Measurements from ENCODE around the gene MED25.
A peak's percentile ranks its signal among the peaks of the same experiment; 100 is the strongest.

Gene MED25

GRCh38 chr19:49858088-49858985 is 40.2 kb downstream of the MED25 start:
- no peak for DNase-seq (ENCODE audit: low read depth)

DNA sequence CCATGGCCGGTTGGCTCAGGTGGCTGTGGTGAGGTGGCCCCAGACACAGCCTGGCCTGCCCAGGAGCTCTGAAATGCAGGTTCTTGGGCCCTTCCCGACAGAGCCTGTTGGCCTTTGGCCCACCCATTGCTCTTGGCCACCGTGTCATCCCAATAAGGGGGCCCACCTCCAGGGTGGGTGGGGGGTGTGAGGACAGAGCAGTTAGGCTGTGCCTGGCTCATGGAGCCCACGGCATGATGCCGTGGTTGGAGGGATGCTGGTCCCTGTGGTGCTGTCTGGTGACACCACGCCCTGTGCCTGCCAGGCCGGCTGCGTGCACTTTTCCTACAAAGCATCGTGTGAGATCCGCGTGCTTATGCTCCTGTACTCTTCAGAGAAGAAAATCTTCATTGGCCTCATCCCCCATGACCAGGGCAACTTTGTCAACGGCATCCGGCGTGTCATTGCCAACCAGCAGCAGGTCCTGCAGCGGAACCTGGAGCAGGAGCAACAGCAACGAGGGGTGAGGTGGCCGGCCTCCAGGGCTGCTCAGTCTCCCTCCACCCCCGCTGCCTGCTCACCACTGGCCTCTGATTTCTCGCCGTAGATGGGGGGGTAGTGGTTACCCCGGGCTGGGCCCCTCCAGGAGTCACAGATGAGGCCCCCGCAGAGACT is 41.7 kb downstream of the MED25 start:
- DNase-seq (ENCODE audit: low read depth) = no peak

- no peak for DNase-seq (ENCODE audit: low read depth)
Observed at GRCh38 chr19:49860336-49861102, 42.4 kb downstream of the MED25 start.

GRCh38 chr19:49861107-49861506 is 43.0 kb downstream of the MED25 start:
- DNase-seq (ENCODE audit: low read depth) = peak; percentile 35

DNA sequence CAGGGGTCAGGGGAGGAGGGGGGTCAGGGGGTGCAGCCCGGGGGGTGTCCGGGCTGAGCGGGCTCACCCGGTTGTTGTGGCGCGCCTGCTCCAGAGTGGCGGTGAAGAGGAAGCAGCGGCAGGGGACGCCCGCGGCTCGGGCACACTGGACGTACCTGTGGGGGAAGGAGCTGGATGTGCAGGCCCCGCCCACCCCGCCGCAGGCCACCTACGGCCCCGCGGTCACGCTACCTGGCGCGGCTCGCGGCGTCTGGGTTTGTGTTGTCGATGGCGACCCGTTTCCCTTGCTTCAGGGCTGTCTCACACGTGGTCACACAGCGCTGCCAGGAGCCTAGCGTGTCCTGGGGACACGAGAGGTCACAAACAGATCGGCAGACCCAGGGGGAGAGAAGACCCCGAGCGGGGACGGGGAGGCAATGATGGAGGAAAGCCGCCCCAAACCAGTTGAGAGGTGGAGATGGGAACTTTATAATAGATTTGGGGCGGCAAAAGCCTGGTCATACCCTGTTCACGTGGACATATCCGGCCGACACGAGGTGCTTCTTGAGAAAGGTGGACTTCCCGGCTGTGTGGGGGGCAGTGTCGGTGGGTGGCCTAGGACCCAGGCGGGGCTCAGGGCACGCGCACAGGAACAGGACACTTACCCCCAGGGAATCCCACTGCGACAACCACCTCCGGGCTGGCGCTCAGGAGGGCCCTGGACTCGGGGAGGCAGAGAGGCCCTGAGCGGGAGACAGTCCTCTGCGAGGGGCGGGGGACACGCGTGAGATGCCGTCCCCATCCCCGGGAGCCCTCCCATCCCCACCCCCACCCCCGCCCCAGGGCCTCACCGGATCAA is 43.7 kb downstream of the MED25 start:
- DNase-seq (ENCODE audit: low read depth) = no peak

GRCh38 chr19:49862391-49863253 is 44.5 kb downstream of the MED25 start:
- DNase-seq (ENCODE audit: low read depth) = no peak

- no peak for DNase-seq (ENCODE audit: low read depth)
Observed at GRCh38 chr19:49863254-49863934, 45.3 kb downstream of the MED25 start.

DNA sequence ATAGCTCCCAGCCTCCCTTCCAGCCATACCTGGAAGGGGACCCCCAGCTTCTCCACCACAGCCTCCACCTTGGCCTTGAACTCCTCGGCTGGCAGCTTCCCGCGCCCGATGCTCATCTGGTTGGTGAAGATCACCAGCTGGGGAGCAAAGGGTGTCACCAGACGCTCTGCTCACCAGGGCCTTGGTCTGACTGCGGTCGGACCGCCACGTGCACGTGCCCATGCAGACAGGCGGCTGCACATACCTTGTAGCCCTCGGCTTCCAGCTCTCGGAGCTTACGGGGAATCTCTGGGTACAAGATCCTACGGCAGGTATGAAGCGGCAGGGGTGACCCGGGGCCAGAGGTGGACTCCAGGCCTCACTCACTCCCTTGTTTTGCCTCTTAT is 45.8 kb downstream of the MED25 start:
- DNase-seq (ENCODE audit: low read depth) = no peak

GRCh38 chr19:49864890-49865289 is 46.8 kb downstream of the MED25 start:
- DNase-seq (ENCODE audit: low read depth) = no peak

- peak; percentile 83 for DNase-seq (ENCODE audit: low read depth)
Observed at GRCh38 chr19:49866933-49867782, 49.1 kb downstream of the MED25 start, which contains the start of gene PNKP. Gene PNKP, minus strand, starts transcription at chr19:49867576. Its CDS starts 372 bp downstream, at chr19:49867204.

- no peak for DNase-seq (ENCODE audit: low read depth)
Observed at GRCh38 chr19:49869009-49869483, 51.0 kb downstream of the MED25 start.

DNA sequence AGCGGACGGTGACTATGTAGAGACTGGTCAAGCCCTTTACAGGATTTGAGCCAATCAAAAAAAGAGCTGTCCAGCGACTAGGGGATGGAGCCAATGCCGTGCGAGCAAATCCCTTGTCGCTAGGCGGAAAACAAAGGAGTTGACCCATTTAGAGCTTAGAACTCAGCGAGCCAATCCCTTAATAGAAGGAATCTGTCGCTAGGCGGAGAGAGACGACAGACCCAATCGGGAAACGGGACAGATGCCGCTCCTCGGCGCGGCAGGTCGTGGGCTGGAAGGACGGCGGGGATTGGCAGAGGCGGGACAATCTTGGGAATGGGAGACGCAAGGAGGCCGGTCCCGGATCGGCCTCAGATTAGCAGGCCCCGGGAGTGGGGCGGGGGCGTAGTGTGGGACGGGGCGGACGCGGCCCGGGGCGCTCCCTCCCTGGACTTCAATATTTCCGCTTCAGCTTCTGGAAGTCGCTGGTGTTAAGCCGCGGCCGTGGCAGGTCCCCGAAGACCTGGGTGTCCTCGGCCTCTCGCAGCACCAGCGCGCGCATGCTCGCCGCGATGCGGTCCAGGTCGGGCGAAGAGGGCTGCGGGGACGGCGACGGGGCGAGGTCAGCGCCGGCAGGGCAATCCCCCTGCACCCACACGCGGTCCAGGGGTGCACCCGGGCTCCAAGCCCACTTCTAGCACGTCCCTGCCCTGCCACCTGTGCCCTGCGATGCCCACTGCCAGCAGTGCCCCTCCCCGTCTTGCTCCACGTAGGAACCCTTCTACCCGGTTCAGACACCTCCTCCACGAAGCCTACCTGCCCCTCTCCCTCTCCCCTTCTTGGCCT is 51.6 kb downstream of the MED25 start:
- DNase-seq (ENCODE audit: low read depth) = peak; percentile 100

- no peak for DNase-seq (ENCODE audit: low read depth)
Observed at GRCh38 chr19:49870309-49870901, 52.3 kb downstream of the MED25 start.

DNA sequence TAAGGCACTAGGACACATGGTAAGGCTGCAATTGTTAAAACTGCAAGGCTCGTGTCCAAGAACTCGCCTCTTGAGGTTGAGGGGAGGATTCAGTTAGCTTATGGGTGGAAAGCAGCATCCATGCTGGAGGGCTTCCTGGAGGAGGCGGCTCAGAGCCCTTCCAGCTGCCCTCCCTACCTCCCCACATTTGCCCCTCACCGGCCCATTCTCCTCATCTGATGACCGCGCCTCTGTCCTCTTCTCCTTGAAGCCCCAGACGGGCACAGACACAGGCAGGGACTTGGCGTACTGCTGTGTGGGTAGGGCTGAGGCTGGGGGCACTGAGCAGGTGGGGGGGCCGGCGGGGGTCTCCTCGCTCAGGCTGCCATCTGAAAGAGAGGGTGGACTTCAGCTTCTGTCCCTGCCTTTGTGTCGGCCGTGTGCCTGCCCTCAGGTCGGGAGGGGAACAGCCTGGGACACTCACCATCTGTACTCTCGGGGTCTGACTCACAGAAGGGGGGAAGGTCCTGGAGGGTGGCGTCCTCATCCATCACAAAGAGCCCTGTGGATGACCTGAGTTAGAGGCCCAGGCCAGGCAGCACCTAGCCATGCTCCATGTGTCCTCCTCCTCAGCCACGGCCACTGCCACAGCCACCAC is 53.4 kb downstream of the MED25 start:
- no peak for DNase-seq (ENCODE audit: low read depth)

GRCh38 chr19:49872245-49873128 is 54.4 kb downstream of the MED25 start:
- DNase-seq (ENCODE audit: low read depth) = no peak

DNA sequence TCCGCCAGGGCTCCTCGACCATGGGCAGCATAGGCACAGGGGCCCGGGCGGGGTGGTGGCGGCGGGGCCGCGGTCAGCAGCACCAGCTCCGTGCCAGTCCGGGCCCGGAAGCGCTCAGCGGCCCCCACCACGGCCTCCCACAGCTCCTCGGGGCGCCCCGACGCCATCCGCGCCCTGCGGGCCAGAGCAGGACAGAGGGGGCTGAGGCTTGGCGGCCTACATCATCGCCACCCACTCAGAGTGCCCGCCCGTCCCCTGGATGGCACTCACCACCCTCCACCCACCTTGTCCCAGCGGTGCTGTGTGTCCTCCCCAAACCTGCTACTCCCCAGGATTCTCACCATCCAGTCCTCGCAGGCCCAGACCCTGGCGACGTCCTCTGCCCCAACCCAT is 55.0 kb downstream of the MED25 start:
- DNase-seq (ENCODE audit: low read depth) = no peak

All from fibroblast of the conjunctiva (primary cell).